ENCODE data around the gene ZNF735.
"Not testable (repeated sequence)": the region's sequence is repeated elsewhere in the genome, so short reads cannot be mapped to it uniquely, and the experiment has no call there.

ZNF735 gene

GRCh38 chr7:64183126-64183742 is 23.8 kb upstream of the ZNF735 start:
- Histone ChIP-seq H3K4me3 (ENCODE audit: insufficient read length, low read depth) (no peak overlapping the region), H3K36me3 (ENCODE audit: insufficient read depth, insufficient read length, low read length) (no peaks in the 10 kb centered on the region), H3K27me3 (ENCODE audit: insufficient read depth, insufficient read length) (peaks cover 42% of the 10 kb centered on the region), H3K9ac (ENCODE audit: insufficient read length, low read depth) (no peak overlapping the region), H3K4me1 (ENCODE audit: insufficient read depth, insufficient read length) (no peaks in the 10 kb centered on the region), H3K9me3 (ENCODE audit: insufficient read depth, low read length) (no peaks in the 10 kb centered on the region)
- peak; percentile 13 for DNase-seq (ENCODE audit: low read depth, low spot score)
- no peak for TF ChIP-seq SUZ12 (IDR thresholded peaks at IDR 0.05; ENCODE audit: extremely low read depth, insufficient read depth, insufficient read length)
- no peak for TF ChIP-seq ZNF274 (IDR thresholded peaks at IDR 0.05; ENCODE audit: low read depth, low read length)

- no peak for TF ChIP-seq YY1 (IDR thresholded peaks at IDR 0.05; ENCODE audit: insufficient read depth, insufficient read length)
- no peak for TF ChIP-seq ZNF274 (IDR thresholded peaks at IDR 0.05; ENCODE audit: low read depth, low read length)
- no peak for TF ChIP-seq SUZ12 (IDR thresholded peaks at IDR 0.05; ENCODE audit: extremely low read depth, insufficient read depth, insufficient read length)
- no peaks in the 10 kb centered on the region for H3K4me1 ChIP-seq (ENCODE audit: insufficient read depth, insufficient read length)
- H3K9me3 ChIP-seq (ENCODE audit: insufficient read depth, low read length): no peaks in the 10 kb centered on the region
- no peaks in the 10 kb centered on the region for H3K36me3 ChIP-seq (ENCODE audit: insufficient read depth, insufficient read length, low read length)
- no peak overlapping the region for H3K9ac ChIP-seq (ENCODE audit: insufficient read length, low read depth)
- H3K4me3 ChIP-seq (ENCODE audit: insufficient read length, low read depth): no peak overlapping the region
- DNase-seq (ENCODE audit: low read depth, low spot score): no peak
- peaks cover 43% of the 10 kb centered on the region for H3K27me3 ChIP-seq (ENCODE audit: insufficient read depth, insufficient read length)
These were observed 23.1 kb upstream of the ZNF735 start for GRCh38 chr7:64183827-64184372.

- Histone ChIP-seq H3K4me1 (ENCODE audit: insufficient read depth, insufficient read length) (no peaks in the 10 kb centered on the region), H3K4me3 (ENCODE audit: insufficient read length, low read depth) (no peak overlapping the region), H3K36me3 (ENCODE audit: insufficient read depth, insufficient read length, low read length) (no peaks in the 10 kb centered on the region), H3K9ac (ENCODE audit: insufficient read length, low read depth) (no peak overlapping the region), H3K27me3 (ENCODE audit: insufficient read depth, insufficient read length) (peaks cover 43% of the 10 kb centered on the region), H3K9me3 (ENCODE audit: insufficient read depth, low read length) (no peaks in the 10 kb centered on the region)
- TF ChIP-seq ZNF274 (IDR thresholded peaks at IDR 0.05; ENCODE audit: low read depth, low read length) (no peak), YY1 (IDR thresholded peaks at IDR 0.05; ENCODE audit: insufficient read depth, insufficient read length) (no peak), SUZ12 (IDR thresholded peaks at IDR 0.05; ENCODE audit: extremely low read depth, insufficient read depth, insufficient read length) (no peak)
- DNase-seq (ENCODE audit: low read depth, low spot score): no peak
These were observed 22.6 kb upstream of the ZNF735 start for GRCh38 chr7:64184376-64184775.

- H3K9ac ChIP-seq (ENCODE audit: insufficient read length, low read depth): no peak overlapping the region
- no peak for DNase-seq (ENCODE audit: low read depth, low spot score)
- peaks cover 35% of the 10 kb centered on the region for H3K27me3 ChIP-seq (ENCODE audit: insufficient read depth, insufficient read length)
- no peaks in the 10 kb centered on the region for H3K9me3 ChIP-seq (ENCODE audit: insufficient read depth, low read length)
- no peak for TF ChIP-seq SUZ12 (IDR thresholded peaks at IDR 0.05; ENCODE audit: extremely low read depth, insufficient read depth, insufficient read length)
- no peak for TF ChIP-seq ZNF274 (IDR thresholded peaks at IDR 0.05; ENCODE audit: low read depth, low read length)
- no peak for TF ChIP-seq YY1 (IDR thresholded peaks at IDR 0.05; ENCODE audit: insufficient read depth, insufficient read length)
- H3K4me1 ChIP-seq (ENCODE audit: insufficient read depth, insufficient read length): no peaks in the 10 kb centered on the region
- H3K4me3 ChIP-seq (ENCODE audit: insufficient read length, low read depth): no peak overlapping the region
- H3K36me3 ChIP-seq (ENCODE audit: insufficient read depth, insufficient read length, low read length): no peaks in the 10 kb centered on the region
These were observed 19.6 kb upstream of the ZNF735 start for GRCh38 chr7:64187408-64187807.

- Histone ChIP-seq H3K36me3 (ENCODE audit: insufficient read depth, insufficient read length, low read length) (no peaks in the 10 kb centered on the region), H3K9me3 (ENCODE audit: insufficient read depth, low read length) (no peaks in the 10 kb centered on the region; the same call in none of the 2 replicates), H3K9ac (ENCODE audit: insufficient read length, low read depth) (no peak overlapping the region), H3K27me3 (ENCODE audit: insufficient read depth, insufficient read length) (peaks cover 20% of the 10 kb centered on the region), H3K4me1 (ENCODE audit: insufficient read depth, insufficient read length) (no peaks in the 10 kb centered on the region), H3K4me3 (ENCODE audit: insufficient read length, low read depth) (no peak overlapping the region)
- TF ChIP-seq YY1 (IDR thresholded peaks at IDR 0.05; ENCODE audit: insufficient read depth, insufficient read length) (no peak), SUZ12 (IDR thresholded peaks at IDR 0.05; ENCODE audit: extremely low read depth, insufficient read depth, insufficient read length) (no peak), ZNF274 (IDR thresholded peaks at IDR 0.05; ENCODE audit: low read depth, low read length) (no peak)
- DNase-seq (ENCODE audit: low read depth, low spot score): no peak
These were observed 14.8 kb upstream of the ZNF735 start for GRCh38 chr7:64192148-64192704.

GRCh38 chr7:64192775-64193174 is 14.2 kb upstream of the ZNF735 start:
- Histone ChIP-seq H3K4me1 (ENCODE audit: insufficient read depth, insufficient read length) (no peaks in the 10 kb centered on the region), H3K36me3 (ENCODE audit: insufficient read depth, insufficient read length, low read length) (no peaks in the 10 kb centered on the region), H3K27me3 (ENCODE audit: insufficient read depth, insufficient read length) (peaks cover 15% of the 10 kb centered on the region), H3K4me3 (ENCODE audit: insufficient read length, low read depth) (no peak overlapping the region), H3K9me3 (ENCODE audit: insufficient read depth, low read length) (no peaks in the 10 kb centered on the region; the same call in none of the 2 replicates), H3K9ac (ENCODE audit: insufficient read length, low read depth) (no peak overlapping the region)
- DNase-seq (ENCODE audit: low read depth, low spot score): no peak
- TF ChIP-seq YY1 (IDR thresholded peaks at IDR 0.05; ENCODE audit: insufficient read depth, insufficient read length): no peak
- TF ChIP-seq SUZ12 (IDR thresholded peaks at IDR 0.05; ENCODE audit: extremely low read depth, insufficient read depth, insufficient read length): no peak
- TF ChIP-seq ZNF274 (IDR thresholded peaks at IDR 0.05; ENCODE audit: low read depth, low read length): no peak

GRCh38 chr7:64219710-64220298 is 12.8 kb downstream of the ZNF735 start:
- H3K9me3 ChIP-seq (ENCODE audit: insufficient read depth, low read length): peaks cover 38% of the 10 kb centered on the region
- not testable (repeated sequence) for H3K36me3 ChIP-seq (ENCODE audit: insufficient read depth, insufficient read length, low read length); H3K4me1 ChIP-seq (ENCODE audit: insufficient read depth, insufficient read length); H3K9ac ChIP-seq (ENCODE audit: insufficient read length, low read depth); H3K4me3 ChIP-seq (ENCODE audit: insufficient read length, low read depth); DNase-seq (ENCODE audit: low read depth, low spot score); H3K27me3 ChIP-seq (ENCODE audit: insufficient read depth, insufficient read length)
- TF ChIP-seq ZNF274 (IDR thresholded peaks at IDR 0.05; ENCODE audit: low read depth, low read length): peak; percentile 72
